Measurements from ENCODE around the gene RARRES2. TPM values are rescaled to one million over a fixed set of nuclear protein-coding genes. Genes with fewer than 3 reads are reported as not detected.

Gene RARRES2
- total RNA-seq, 1 experiment from 2014 or later: 60.9 TPM

GRCh38 chr7:150383710-150384397 is 42.4 kb upstream of the RARRES2 start:
- peak; percentile 99 for DNase-seq
- Histone ChIP-seq H3K9me3 (ENCODE audit: control insufficient read depth, low read depth, low read length) (no peaks in the 10 kb centered on the region), H3K4me2 (ENCODE audit: insufficient read depth, insufficient read length, low read length) (no peak overlapping the region), H4K5ac (ENCODE audit: insufficient read length, low read depth, low read length) (no peak overlapping the region), H2BK15ac (ENCODE audit: low read depth, low read length) (no peak overlapping the region), H3T11ph (ENCODE audit: low read length) (no peak overlapping the region), H2AFZ (ENCODE audit: low read length) (no peak overlapping the region), H3K27ac (ENCODE audit: insufficient read length, low read depth, low read length) (no peak overlapping the region), H4K91ac (ENCODE audit: insufficient read length, low read depth, low read length) (no peak overlapping the region), H3K4me1 (ENCODE audit: insufficient read depth, low read length) (peaks cover 12% of the 10 kb centered on the region), H3K79me2 (ENCODE audit: insufficient read depth, low read length) (peaks cover 9% of the 10 kb centered on the region; the same call in 1 of the 2 replicates), H3K79me1 (ENCODE audit: insufficient read depth, low read depth, low read length, poor library complexity, severe bottlenecking) (no peaks in the 10 kb centered on the region), H3K4ac (ENCODE audit: low read depth, low read length) (no peak overlapping the region), H2BK5ac (ENCODE audit: insufficient read length, low read length) (no peak overlapping the region), H2BK20ac (ENCODE audit: low read depth, low read length, poor library complexity, severe bottlenecking) (no peak overlapping the region), H4K8ac (replicated peaks; ENCODE audit: insufficient read length, low read depth, low read length) (no peak overlapping the region), H3K9ac (ENCODE audit: extremely low read depth, insufficient read length, low read length) (no peak overlapping the region), H2AK5ac (ENCODE audit: insufficient read length, low read length) (no peak overlapping the region), H3K14ac (ENCODE audit: insufficient read depth, low read length) (peak overlapping the region; percentile 72; the same call in 1 of the 2 replicates), H3K23me2 (ENCODE audit: insufficient read length, low read depth, low read length, poor library complexity, severe bottlenecking) (peaks cover 11% of the 10 kb centered on the region), H4K20me1 (ENCODE audit: control insufficient read depth, insufficient read depth, insufficient read length) (no peaks in the 10 kb centered on the region), H3K23ac (ENCODE audit: insufficient read length, low read depth, low read length) (no peak overlapping the region), H3K18ac (ENCODE audit: insufficient read length, low read depth, low read length) (peak overlapping the region; percentile 73), H3K27me3 (ENCODE audit: insufficient read depth, low read length) (no peaks in the 10 kb centered on the region), H3K56ac (ENCODE audit: insufficient read length, low read depth, low read length) (no peak overlapping the region), H2BK12ac (ENCODE audit: insufficient read length, low read depth, low read length) (no peak overlapping the region), H2BK120ac (ENCODE audit: low read depth, low read length, poor library complexity, severe bottlenecking) (no peak overlapping the region)
- Mint-ChIP-seq H3K27me3 (ENCODE audit: low read depth) (no peaks in the 10 kb centered on the region), H3K9me3 (no peaks in the 10 kb centered on the region), H3K36me3 (ENCODE audit: insufficient read depth in 1 of 3, low read depth in 3 of 3) (peaks cover 17 to 32% (median 17%) of the 10 kb centered on the region in 3 experiments; a peak in 6 of 7 replicates), H3K4me1 (peaks cover 76 to 88% of the 10 kb centered on the region in 2 experiments), H3K4me3 (peak overlapping the region; percentile 24 to 72; a peak in 4 of 5 replicates), H3K27ac (peak overlapping the region; percentile 97 to 98 (median 98))
- peak; percentile 43; the same call in 2 of the 3 replicates for TF ChIP-seq CTCF (conservative IDR thresholded peaks at IDR 0.05)
- no CpG with 5 or more reads among the region's 22 CpGs for WGBS (ENCODE audit: extremely low coverage, insufficient read length, low lambda C conversion rate)
